ENCODE data around the gene EBNA1BP2.
A peak's percentile ranks its signal among the peaks of the same experiment; 100 is the strongest.
"Not testable (repeated sequence)": the region's sequence is repeated elsewhere in the genome, so short reads cannot be mapped to it uniquely, and the experiment has no call there.

Gene EBNA1BP2, protein sequence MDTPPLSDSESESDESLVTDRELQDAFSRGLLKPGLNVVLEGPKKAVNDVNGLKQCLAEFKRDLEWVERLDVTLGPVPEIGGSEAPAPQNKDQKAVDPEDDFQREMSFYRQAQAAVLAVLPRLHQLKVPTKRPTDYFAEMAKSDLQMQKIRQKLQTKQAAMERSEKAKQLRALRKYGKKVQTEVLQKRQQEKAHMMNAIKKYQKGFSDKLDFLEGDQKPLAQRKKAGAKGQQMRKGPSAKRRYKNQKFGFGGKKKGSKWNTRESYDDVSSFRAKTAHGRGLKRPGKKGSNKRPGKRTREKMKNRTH
- 32.8 to 33.0 reads per million in 2 donors for total RNA-seq

DNA sequence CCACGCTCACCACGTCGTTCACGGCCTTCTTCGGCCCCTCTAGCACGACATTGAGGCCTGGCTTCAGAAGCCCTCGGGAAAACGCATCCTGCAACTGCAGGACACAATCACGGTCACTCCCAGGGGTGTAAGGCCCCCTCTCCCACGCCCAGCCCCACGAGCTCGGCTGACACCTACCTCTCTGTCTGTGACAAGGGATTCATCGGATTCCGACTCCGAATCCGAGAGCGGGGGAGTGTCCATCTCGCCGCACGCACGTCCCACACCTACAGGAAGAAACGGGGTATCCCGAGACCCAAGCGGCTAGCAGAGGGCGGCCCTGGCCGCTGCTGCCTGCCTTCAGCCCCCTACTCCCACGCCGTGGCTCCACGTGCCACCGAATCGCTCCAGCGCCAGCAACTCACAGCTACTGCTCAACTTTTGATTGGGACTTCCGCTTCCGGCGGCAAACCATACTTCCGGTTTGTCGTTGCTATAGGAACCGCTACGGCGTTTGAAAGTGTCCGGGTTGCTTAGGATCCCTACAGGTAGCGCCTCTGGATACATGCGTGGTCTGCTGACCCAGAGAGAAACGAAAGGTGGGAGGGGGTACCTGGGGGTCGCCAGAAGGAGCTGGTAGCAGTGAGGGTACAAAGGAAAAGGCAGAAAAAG is at the start of gene EBNA1BP2, which contains the start of gene CFAP57:
TSS of gene EBNA1BP2 (minus strand) at position 415 of the 651 bp plus-strand sequence. CDS start at position 243, 172 bp downstream.
TSS of gene CFAP57 (plus strand) at position 455 of the 651 bp plus-strand sequence. CDS start 424 bp downstream, outside the sequence.
- DNase-seq: peak; percentile 32

DNA sequence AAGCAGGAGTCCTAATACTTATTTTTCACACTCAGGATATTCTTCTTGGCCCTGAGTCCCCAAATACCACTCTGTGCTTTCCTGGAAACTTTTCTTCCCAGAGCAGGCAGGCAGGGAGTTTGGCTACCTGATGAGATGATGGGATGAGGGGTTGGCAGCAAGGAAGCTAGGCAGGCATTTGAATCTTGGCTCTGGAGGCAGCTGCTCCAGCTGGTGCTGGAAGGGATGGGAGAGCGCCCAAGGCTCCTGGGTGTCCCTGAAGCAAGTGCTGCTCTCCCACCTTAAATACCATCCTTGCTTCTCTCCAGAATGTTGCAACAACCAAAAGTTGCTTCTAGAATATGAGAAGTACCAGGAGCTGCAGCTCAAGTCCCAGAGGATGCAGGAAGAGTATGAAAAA is 49.7 kb upstream of the EBNA1BP2 start:
- no peak for DNase-seq

DNA sequence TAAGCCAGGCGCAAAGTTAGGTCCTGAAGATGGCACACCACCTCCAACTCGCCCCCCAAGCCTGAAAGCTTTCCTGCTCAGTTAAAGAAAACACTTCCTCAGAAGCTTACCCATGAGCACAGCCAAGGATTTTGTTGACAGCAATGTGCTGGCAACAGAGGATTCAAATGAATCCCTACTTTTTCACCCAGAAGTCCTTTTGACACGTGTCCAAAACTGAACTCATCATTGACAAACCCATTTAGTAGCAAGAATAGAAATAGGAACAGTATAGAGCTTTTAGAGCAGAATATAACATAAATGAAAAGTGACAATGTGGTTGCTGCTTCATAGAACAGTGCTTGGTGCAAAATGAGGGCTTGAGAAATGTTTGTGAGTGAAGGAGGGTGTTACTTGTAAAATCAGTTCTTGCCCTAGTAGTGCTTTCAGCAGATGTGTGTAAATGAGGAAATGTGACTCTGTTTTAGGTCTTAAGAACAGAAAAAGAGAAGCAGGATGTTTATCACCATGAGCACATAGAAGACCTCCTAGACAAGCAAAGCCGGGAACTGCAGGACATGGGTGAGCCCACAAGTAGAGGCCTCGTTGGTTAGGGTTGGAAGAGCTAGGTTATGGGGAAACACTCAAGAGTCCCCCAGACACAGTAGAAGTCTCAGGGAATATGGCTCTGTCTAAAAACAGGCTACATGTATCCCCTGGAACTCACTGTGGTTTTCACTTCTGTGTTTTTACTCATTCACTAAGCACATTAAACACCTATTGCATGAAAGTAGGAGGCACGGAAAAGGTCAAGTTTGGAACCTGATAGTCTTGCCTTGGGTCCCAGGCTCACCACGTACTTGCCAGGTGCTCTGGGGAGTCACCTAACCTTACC is 49.1 kb upstream of the EBNA1BP2 start:
- DNase-seq: no peak

DNA sequence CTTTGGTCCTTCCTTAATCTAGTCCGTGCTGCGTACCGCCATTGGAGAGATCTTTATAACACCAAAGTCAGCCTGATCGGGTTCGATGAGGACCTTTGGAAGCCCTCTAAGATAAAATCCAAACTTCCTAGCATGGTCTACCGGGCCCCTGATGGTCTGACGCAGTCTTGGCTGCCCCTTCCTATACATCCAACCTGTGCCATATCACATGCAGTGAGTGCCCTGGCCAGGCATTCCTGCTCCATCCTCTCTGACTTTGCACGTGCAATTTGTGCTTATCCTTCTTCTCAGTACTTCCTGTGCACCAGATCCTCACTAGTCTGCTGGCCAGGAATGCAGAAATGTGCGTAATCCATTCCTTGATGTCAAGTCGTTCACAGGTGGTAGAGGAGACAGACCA is 45.7 kb upstream of the EBNA1BP2 start:
- DNase-seq: no peak

DNA sequence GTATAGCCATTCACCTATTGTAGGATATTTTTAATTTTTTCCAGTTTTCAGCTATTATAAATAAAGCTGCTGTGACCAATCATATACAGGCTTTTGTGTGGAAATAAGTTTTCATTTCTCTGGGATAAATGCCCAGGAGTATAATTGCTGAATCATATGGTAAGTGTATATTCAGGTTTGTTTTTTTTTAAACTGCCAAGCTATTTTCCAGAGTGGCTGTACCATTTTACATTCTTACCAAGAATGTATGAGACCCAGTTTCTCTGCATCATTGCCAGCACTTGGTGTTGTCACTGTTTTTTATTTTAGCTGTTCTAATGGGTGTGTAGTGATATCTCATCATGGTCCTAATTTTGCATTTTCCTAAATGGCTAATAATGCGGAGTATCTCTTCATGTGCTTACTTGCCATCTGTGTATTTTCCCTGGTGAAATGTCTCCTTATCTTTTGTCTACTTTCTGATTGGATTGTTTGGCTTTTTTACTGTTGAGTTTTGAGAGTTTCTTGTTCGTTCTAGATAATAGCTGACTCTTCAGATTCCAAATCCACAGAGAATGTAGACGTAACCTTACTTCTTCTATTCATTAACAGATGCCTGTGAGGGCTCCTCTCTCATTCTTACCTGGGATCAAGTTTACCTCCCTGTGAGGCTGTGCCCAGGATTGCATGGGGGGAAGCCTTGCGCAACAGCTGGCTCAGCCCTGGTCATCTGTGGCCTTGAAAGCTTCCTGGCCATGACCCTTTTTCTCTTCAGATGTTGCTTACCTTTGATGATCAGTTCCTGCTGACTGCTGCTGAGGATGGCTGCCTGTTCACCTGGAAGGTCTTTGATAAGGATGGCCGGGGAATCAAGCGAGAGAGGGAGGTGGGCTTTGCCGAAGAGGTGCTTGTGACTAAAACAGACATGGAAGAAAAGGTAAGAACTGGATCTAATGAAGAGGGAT is 42.7 kb upstream of the EBNA1BP2 start:
- DNase-seq: no peak

DNA sequence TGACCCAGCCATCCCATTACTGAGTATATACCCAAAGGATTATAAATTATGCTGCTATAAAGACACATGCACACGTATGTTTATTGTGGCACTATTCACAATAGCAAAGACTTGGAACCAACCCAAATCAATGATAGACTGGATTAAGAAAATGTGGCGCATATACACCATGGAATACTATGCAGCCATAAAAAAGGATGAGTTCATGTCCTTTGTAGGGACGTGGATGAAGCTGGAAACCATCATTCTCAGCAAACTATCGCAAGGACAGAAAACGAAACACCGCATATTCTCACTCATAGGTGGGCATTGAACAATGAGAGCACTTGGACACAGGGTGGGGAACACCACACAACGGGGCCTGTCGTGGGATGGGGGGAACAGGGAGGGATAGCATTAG is 36.2 kb upstream of the EBNA1BP2 start:
- not testable (repeated sequence) for DNase-seq

DNA sequence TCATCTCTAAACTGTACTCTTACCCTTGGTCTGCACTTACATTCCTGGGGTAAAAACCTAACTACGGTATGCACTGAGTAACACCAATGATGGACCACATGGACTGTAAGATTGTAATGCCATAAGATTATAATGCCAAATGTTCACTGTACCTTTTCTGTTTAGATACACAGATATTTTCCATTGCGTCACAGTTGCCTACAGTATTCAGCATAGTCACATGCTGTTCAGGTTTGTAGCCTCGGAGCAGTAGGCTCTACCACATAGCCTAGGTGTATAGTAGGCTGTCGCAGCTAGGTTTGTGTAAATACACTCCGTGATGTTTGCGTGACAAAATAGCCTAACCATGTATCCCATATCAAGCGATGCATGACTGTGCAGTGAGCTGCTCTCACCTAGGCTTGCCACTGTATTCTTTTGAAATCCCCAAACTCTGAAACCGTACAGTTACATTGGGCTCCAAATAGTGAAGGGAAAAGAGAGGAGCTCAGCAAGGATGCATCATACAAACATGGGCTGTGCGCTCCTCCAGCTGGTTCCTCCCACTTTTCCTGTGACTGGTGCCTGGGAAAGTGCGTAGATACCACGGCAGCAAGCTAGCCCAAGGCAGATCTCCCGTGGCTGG is 35.3 kb upstream of the EBNA1BP2 start:
- DNase-seq: no peak

DNA sequence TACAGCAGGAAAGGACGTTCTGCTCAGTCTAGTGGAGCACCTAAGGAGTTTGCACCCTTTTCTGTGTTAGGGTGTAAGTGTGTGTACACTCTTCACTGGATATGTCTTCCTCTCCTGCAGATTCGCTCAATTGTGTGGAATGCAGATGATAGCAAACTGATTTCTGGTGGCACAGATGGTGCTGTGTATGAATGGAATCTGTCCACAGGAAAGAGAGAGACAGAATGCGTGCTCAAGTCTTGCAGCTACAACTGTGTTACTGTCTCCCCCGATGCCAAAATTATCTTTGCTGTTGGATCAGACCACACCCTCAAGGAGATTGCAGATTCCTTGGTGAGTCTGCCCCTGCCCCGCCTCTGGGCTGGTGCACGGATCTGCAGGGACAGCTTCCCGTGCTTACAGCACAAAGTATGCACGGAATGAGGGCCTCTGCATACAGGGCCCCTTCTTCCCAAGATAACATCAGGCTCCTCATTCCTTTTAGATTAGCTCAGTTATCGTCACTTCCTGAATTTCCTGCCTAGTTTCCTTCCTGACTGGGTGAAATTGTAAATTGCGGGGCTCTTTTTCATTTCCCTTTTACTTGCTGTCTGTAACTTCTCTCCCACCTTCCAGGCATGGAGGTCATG is 34.6 kb upstream of the EBNA1BP2 start:
- no peak for DNase-seq

DNA sequence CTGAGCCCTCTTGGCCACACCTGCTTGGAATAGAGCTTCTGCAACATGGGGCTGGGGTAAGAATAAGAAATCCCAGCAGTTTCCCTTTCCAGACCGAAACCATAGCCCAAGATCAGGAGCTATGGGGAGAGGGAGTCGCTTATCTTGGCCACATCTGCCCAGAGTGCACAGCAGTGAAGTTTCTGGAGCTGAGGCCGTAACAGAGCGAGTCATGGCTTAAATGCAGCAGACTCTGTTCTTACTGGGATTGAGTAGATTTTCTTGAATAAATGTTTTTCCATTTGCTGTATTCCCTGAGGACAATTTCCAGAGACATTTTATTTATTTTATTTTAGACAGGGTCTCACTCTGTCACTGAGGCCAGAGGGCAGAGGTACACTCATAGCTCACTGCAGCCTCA is 33.6 kb upstream of the EBNA1BP2 start:
- no peak for DNase-seq

DNA sequence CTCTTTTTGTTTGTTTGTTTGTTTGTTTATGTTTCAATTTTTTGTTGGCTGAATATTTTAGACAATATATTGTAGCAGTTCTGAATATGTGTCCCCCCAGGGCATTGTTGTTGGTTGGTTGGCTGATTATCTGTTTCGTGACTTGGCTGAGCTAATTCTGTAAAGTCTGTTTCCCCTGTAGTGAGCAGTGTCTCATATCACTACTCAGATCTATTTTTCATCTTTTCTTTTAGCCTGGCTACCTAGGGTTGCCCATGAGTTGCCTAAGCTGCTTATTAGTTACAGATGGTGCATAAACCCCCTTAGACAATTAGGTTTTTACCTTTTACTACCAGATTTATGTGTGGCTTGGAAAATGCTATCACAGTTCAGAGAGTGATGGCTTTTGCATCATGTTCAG is 32.3 kb upstream of the EBNA1BP2 start:
- no peak for DNase-seq

DNA sequence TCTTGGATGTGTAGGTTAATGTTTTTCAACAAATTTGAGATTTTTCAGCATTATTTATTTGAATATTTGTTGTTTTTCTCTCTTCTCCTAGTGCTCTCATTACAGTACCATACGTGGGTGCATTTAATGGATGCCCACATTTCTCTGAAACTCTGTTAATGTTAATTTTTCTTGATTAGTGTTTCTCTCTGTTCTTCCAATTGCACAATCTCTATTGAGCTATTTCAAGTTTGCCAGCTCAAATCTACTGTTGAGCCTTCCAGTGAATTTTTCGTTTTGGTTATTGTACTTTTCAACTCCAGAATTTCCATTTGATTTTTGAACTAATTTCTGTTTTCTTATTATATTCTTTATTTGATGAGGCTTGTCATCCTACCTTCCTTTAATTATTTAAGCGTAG is 31.8 kb upstream of the EBNA1BP2 start:
- no peak for DNase-seq

DNA sequence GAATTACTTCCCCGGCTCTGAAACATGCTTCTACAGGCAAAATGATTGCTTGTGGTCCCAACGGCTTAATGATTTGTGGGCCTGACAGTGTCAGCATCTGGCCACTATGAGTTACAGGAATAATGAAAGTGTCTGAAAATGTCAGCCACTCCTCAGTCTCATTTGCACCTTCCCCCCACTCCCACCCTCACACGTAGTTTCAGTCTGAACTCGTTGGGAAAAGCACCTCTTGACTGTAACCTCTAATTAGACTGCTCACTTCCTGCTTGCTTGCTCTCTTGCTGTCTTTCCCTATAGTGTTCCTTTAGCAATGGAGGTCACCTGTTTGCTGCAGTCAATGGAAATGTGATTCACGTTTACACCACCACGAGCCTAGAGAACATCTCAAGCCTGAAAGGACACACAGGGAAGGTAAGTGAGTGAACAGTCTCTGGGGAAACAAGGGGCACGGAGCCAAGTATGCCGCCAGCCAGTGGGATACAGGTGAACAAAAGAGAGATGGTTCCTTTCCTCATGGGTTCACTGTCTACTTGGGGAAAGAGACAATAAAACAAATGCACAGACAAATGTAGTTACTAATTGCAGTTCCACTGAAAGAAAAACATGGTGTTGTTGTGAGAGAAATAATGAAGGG is 27.1 kb upstream of the EBNA1BP2 start:
- no peak for DNase-seq

DNA sequence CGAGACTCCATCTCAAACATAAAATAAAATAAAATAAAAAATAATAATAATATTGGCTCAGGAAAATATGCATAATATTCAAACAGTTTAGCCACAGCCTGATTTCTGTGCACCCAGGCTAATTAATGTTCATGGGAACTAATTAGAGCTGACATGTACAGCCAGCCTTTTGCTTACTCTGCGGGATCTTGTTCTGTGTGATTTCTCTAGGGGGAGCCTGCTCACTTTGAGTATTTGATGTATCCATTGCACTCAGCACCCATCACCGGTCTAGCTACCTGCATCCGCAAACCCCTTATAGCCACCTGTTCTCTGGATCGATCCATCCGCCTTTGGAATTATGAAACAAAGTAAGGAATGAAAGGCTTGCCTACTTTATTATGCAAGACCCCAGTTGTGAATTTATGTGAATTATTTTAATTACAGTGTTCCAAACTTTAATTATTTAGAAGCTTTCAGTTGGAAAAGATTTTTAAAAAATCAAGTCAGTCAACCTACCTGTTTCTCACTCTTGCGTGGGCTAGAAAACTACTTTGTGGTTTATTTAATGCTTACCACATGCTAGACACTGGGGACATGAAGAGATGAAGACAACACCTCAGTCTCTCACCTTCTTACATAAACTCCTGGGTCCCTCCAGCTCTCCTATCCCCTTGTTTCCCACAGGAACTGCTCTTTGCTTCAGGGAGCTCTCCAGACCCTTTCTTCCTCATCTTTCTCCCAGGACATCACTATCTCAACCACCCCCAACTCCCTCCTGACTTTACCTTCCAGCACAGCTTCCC is 25.4 kb upstream of the EBNA1BP2 start:
- DNase-seq: no peak

DNA sequence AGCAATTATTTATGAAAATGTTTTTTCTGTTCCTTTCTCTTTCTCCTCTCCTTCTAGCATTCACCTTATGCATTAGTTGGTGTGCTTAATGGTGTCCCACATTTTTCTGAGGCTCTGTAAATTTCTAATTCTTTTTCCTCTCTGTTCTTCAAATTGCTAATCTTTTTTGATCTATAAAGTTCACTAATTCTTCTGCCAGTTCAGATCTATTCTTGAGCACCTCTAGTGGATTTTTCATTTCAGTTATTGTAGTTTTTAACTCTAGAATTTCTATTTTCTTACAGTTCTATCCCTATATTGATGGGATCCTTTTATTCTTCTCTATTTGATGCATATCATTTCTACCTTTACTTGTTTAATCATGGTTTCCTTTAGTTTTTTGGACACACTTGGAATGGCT is 22.4 kb upstream of the EBNA1BP2 start:
- DNase-seq: no peak

DNA sequence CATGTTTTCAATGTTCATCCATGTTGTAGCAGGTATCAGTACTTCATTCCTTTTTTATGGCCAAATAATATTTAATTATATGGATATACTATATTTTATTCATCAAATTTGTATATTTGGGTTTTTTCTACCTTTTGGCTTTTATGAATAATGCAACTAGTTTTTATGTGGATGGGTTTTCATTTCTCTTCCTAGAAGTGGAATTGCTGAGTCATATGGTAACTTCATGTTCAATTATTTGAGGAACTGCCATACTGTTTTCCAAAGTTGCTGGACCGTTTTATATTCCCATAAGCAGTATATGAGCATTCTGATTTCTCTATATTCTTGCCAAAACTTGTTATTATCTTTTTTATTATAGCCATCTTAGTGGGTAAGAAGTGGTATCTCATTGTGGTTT is 16.0 kb upstream of the EBNA1BP2 start:
- DNase-seq: no peak

DNA sequence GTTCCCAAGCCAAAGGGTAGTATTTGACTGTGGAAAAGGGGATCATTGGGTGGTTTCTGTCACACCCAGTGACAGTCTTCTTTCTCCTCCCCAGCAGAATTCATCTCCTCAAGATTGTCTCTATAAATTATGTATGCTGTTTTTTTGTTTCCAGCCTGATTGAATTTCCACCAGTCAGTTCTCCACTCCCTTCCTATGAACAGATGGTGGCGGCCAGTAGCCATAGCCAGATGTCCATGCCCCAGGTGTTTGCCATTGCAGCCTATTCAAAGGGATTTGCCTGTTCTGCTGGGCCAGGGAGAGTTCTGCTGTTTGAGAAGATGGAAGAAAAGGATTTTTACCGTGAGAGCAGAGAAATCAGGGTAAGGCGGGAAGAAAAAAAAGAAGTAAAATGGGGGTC is 12.9 kb upstream of the EBNA1BP2 start:
- no peak for DNase-seq

DNA sequence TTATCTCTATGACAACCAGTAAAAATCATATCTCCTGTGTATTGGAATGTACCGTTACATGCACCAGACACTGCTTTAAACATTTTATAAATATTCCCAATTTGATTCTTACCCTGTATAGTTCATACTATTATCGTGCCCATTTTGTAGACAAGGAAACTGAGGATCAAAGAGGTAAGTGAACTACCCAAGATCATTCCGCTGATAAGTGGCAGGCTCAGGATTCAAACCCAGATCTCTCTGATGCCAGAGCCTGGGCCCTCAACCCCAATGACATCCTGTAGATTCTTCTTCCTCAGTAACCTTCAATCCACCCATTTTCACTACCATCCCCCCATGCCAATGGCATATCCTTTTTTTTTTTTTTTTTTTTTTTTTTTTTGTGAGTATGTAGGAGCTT is 12.3 kb upstream of the EBNA1BP2 start:
- DNase-seq: no peak

DNA sequence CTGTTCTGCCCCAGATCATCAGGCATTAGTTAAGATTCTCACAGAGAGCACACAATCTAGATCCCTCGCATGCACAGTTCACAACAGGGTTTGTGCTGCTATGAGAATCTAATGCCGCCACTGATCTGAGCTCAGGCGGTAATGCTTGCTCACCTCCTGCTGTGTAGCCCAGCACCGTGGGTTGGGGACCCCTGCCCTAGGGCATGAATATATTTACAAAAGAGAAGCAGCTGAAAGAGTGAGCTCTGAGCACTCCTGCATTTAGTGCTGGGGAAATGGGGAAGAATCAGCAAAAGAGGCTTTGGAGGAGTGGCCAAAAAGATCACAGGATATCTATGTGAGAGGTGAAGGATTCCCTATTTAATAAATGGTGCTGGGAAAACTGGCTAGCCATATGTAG is 5.6 kb upstream of the EBNA1BP2 start:
- DNase-seq: no peak

DNA sequence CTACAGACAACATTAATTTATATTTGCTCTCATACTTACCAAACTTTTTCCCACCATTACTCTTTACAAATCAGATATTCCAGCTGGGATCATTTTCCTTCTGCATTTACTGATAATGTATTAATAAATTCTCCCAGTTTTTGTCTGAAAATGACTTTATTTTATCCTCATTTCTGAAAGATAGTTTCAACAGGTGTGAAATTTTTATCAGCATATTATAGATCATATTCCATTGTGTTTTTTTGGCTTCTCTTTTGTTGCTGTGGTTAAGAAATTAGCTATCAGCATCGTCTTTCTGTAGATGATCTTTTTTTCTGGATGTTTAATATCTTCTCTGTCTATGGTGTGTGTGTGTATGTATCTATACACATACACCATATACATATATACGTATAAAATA is 2.8 kb upstream of the EBNA1BP2 start:
- no peak for DNase-seq

DNA sequence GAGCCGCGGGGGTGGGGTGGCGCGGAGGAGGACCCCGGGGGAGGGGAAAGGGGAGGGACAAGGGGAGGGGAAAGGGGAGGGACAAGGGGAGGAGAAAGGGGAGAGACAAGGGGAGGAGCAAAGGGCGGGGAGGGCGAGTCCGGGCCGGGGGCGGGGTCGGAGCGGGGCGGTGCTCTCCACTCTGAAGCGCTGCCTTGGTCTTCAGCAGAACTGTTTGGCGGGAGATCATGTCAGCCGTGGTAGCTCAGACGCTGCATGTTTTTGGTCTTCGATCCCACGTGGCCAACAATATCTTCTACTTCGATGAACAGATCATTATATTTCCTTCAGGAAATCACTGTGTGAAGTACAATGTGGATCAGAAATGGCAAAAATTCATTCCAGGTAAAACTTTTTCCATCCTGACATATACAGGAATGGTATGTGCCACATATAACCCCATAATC is 460 bp upstream of the EBNA1BP2 start:
- peak; percentile 71 for DNase-seq
